HG02981 (cell line): ENCODE results near the gene TTLL1.
A peak's percentile ranks its signal among the peaks of the same experiment; 100 is the strongest.

Experiments
- ATAC-seq: cut with Tn5 transposase; IDR thresholded peaks from one replicate; pipeline ENCODE4 v1.9.1; 2021; ENCODE audit warnings: mild to moderate bottlenecking, moderate library complexity; ENCODE audit not compliant: unreplicated experiment

TTLL1 gene

GRCh38 chr22:43088984-43089717 is at the start of gene TTLL1:
Gene TTLL1 (minus strand): TSS chr22:43089391. CDS start chr22:43075586, 13,805 bp downstream.
- ATAC-seq = peak; percentile 84

- no peak for ATAC-seq
These were observed 47.6 kb upstream of the TTLL1 start for GRCh38 chr22:43136801-43137200.

GRCh38 chr22:43136255-43136654 is 47.1 kb upstream of the TTLL1 start:
- ATAC-seq = no peak

- ATAC-seq = no peak
These were observed 46.4 kb upstream of the TTLL1 start for GRCh38 chr22:43135565-43135964.

GRCh38 chr22:43134553-43134952 is 45.4 kb upstream of the TTLL1 start:
- no peak for ATAC-seq

- ATAC-seq = no peak
These were observed 44.2 kb upstream of the TTLL1 start for GRCh38 chr22:43133401-43133800.

- ATAC-seq = no peak
These were observed 42.7 kb upstream of the TTLL1 start for GRCh38 chr22:43131773-43132501.

GRCh38 chr22:43129426-43130425 is 40.5 kb upstream of the TTLL1 start:
- no peak for ATAC-seq

- no peak for ATAC-seq
These were observed 39.8 kb upstream of the TTLL1 start for GRCh38 chr22:43128928-43129424.

- no peak for ATAC-seq
These were observed 38.9 kb upstream of the TTLL1 start for GRCh38 chr22:43128116-43128515.

GRCh38 chr22:43127166-43127908 is 38.1 kb upstream of the TTLL1 start:
- no peak for ATAC-seq

GRCh38 chr22:43126501-43127165 is 37.4 kb upstream of the TTLL1 start:
- no peak for ATAC-seq

- ATAC-seq = no peak
These were observed 29.8 kb upstream of the TTLL1 start for GRCh38 chr22:43118953-43119458.

GRCh38 chr22:43118024-43118849 is 29.0 kb upstream of the TTLL1 start:
- ATAC-seq = no peak

- no peak for ATAC-seq
These were observed 27.7 kb upstream of the TTLL1 start for GRCh38 chr22:43116932-43117331.

GRCh38 chr22:43114958-43115357 is 25.8 kb upstream of the TTLL1 start:
- no peak for ATAC-seq

- no peak for ATAC-seq
These were observed 24.5 kb upstream of the TTLL1 start for GRCh38 chr22:43113526-43114251.
